Ramos (cell line): ENCODE data around the gene PSMD10.

ENCODE experiments used
- in situ Hi-C: fragments of 300-500 bp; cut with MboI; formaldehyde crosslinking; loops from one replicate; pipeline ENCODE4 v1.14.3; 2022; ENCODE audit warnings: low sequenced_read_pairs; ENCODE audit not compliant: unreplicated experiment

Gene PSMD10

GRCh38 chrX:108081110-108081509 is 10.2 kb downstream of the PSMD10 start:
- in situ Hi-C loops, result no loop called here

GRCh38 chrX:108072746-108073145 is 18.6 kb downstream of the PSMD10 start:
- in situ Hi-C loops, result no loop called here

GRCh38 chrX:108071578-108071977 is 19.8 kb downstream of the PSMD10 start:
- in situ Hi-C loops, result no loop called here

GRCh38 chrX:108070891-108071290 is 20.5 kb downstream of the PSMD10 start:
- in situ Hi-C loops, result no loop called here

- in situ Hi-C loops, result no loop called here
These were observed 23.2 kb downstream of the PSMD10 start for GRCh38 chrX:108068121-108068520.

GRCh38 chrX:108064613-108065012 is 26.7 kb downstream of the PSMD10 start:
- in situ Hi-C loops, result no loop called here

GRCh38 chrX:108064001-108064400 is 27.3 kb downstream of the PSMD10 start:
- in situ Hi-C loops, result no loop called here

GRCh38 chrX:108059801-108060200 is 31.5 kb downstream of the PSMD10 start:
- in situ Hi-C loops, result no loop called here

- in situ Hi-C loops, result no loop called here
These were observed 35.8 kb downstream of the PSMD10 start for GRCh38 chrX:108055546-108055945.

GRCh38 chrX:108053218-108053617 is 38.1 kb downstream of the PSMD10 start:
- in situ Hi-C loops, result no loop called here

GRCh38 chrX:108049649-108050048 is 41.7 kb downstream of the PSMD10 start:
- in situ Hi-C loops, result no loop called here

- in situ Hi-C loops, result no loop called here
These were observed 46.6 kb downstream of the PSMD10 start, which contains the start of gene VSIG1 for GRCh38 chrX:108044554-108045256. Gene VSIG1, plus strand, starts transcription at chrX:108045065. Its CDS starts 66 bp downstream, at chrX:108045131.

GRCh38 chrX:108036298-108036973 is 54.9 kb downstream of the PSMD10 start:
- in situ Hi-C loops, result no loop called here

GRCh38 chrX:108034725-108035124 is 56.6 kb downstream of the PSMD10 start:
- in situ Hi-C loops, result no loop called here
